ENCODE results near the gene ZNF483.
"Not testable (repeated sequence)": the region's sequence is repeated elsewhere in the genome, so short reads cannot be mapped to it uniquely, and the experiment has no call there.

ZNF483 gene

DNA sequence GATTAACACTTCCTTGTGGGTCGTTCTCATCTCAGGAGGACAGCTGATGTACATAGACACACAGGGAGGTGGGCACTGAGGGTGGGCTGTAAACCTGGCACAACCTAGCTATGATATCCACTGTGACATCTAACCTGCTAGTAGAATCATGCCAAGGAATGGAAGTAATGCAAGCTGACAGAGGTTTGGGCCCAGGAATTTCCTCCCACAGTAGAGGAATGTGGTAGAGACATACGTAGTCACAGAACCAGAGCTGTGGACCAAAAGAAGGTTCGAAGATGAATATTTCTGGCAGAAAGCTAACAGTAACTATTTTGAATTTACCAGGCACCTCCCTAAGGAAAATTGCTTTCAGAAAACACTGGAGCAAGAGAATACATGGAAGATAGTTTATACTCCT is 90.9 kb downstream of the ZNF483 start:
- DNase-seq: no peak

DNA sequence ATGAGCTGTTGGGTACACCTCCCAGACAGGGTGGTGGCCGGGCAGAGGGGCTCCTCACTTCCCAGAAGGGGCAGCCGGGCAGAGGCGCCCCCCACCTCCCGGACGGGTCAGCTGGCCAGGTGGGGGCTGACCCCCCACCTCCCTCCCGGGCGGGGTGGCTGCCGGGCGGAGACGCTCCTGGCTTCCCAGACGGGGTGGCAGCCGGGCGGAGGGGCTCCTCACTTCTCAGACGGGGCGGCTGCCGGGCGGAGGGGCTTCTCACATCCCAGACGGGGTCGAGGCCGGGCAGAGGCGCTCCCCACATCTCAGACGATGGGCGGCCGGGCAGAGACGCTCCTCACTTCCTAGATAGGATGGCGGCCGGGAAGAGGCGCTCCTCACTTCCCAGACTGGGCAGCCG is 92.4 kb downstream of the ZNF483 start:
- DNase-seq: not testable (repeated sequence)

DNA sequence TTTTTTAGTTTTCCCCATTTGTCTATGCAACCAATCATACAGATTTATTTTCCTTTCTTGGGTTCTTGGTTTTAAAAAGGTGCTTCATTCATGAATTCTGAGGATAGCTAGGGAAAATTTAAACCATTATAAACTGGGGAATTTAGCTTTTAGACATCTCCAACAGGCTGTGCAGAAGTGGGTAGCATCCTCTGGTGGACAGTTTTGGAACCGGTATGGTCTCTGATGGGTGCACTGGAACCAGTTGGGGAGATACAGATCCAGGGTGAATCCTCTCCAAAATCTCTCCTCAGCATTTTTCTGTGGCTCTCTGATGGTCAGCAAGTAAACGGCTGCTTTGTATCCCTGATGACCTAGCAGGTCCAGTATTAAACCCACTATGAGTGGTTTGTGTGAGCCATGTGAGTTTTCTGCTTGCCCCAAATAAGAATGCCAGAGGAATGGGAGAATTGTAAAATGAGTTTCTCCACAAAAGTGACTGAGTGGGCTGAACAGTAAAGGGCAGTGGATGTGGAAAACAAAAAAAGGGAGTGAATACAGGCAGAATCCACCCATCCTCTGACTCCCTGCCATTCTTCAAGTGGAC is 97.0 kb downstream of the ZNF483 start:
- DNase-seq: peak; percentile 36 to 84

DNA sequence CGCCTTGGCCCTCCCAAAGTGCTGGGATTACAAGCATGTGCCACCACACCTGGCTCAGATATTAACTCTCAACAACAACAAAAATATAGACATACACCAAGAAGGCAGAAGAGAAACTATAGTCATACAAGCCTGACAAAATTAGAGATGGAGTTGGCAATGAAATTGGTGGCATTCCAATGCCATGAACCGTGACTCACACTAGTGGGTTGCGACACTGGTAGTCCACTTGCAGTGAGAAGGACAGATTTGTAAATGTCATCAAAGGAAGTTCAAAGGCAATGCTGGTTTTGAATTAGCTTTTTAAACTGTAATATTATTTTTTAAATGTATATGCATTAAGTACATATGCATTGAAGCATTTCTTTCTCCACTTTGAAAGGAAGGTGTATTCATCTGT is 97.6 kb downstream of the ZNF483 start:
- DNase-seq: no peak
